Measurements from ENCODE around the gene ZNF76.

DNA sequence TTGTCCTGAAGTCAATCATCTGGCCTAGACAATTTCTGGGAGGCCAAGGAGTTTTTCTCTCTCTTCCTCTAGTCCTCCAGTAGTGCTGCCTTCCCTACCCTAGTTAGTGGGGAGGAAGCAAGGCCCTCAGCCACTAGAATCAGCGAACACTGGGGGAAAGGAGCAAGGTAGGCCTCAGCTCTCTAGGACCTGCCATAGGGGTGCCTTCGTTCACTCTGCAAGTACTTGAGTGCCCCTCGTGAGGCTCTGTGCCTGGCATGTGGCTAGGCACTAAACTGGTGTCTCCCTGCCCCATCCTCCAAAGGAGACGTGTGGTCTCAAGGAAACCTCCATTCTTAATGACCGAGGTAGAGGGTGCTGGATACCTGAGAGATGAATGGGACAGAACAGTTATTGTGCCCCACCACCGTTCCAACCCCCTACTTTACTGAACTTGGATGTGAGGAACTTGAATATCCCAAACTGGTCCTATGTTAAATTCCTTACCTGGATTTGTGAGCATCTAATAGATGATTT, 39.1 kb downstream of the ZNF76 start:
- TF ChIP-seq ZNF274 (IDR thresholded peaks at IDR 0.05; ENCODE audit: low read depth, low read length), result no peak
- TF ChIP-seq YY1 (IDR thresholded peaks at IDR 0.05; ENCODE audit: insufficient read depth, insufficient read length), result no peak
- no peak for TF ChIP-seq SUZ12 (IDR thresholded peaks at IDR 0.05; ENCODE audit: extremely low read depth, insufficient read depth, insufficient read length)

All from NT2/D1 (cell line).